ENCODE measurements around the gene CARD10. TPM values are rescaled to one million over a fixed set of nuclear protein-coding genes. Genes with fewer than 3 reads are reported as not detected.

CARD10 gene
- polyA plus RNA-seq, 1 donor (not counting 4 experiments of a cell fraction or from before 2014, with no cell fraction given): 32.2 TPM

GRCh38 chr22:37553725-37554124 lies 34.5 kb upstream of the CARD10 start:
- FAIRE-seq: no peak

GRCh38 chr22:37552524-37553163 lies 33.4 kb upstream of the CARD10 start:
- Histone ChIP-seq H3K9me3 (ENCODE audit: control insufficient read depth, low read depth, low read length) (no peaks in the 10 kb centered on the region), H3K4me3 (ENCODE audit: control insufficient read depth in 2 of 3, extremely low read depth in 1 of 3, insufficient read depth in 2 of 3, low read depth in 1 of 3, low read length in 3 of 3) (no peak overlapping the region), H3K79me2 (ENCODE audit: control insufficient read depth, insufficient read depth, low read length) (no peaks in the 10 kb centered on the region), H3K4me2 (ENCODE audit: control insufficient read depth, extremely low read depth, insufficient read depth, low read depth, low read length) (peak overlapping the region; percentile 55), H3K9ac (ENCODE audit: control insufficient read depth, extremely low read depth, insufficient read depth, low read length) (peak overlapping the region; percentile 2), H3K27me3 (ENCODE audit: control insufficient read depth, extremely low read depth, insufficient read depth, low read length) (no peaks in the 10 kb centered on the region), H4K20me1 (ENCODE audit: control insufficient read depth, extremely low read depth, insufficient read depth, low read length) (no peaks in the 10 kb centered on the region), H2AFZ (ENCODE audit: control insufficient read depth, low read length) (no peak overlapping the region), H3K4me1 (ENCODE audit: control insufficient read depth, extremely low read depth, insufficient read depth, low read length) (peaks cover 24% of the 10 kb centered on the region), H3K9me1 (ENCODE audit: control insufficient read depth, extremely low read depth, insufficient read depth, low read length) (no peaks in the 10 kb centered on the region), H3K36me3 (ENCODE audit: control insufficient read depth in 2 of 2, extremely low read depth in 1 of 2, insufficient read depth in 2 of 2, low read length in 2 of 2) (no peaks in the 10 kb centered on the region), H3K27ac (ENCODE audit: control insufficient read depth, insufficient read depth, low read length) (no peak overlapping the region)
- no peak for TF ChIP-seq CTCF (optimal IDR thresholded peaks at IDR 0.05 in 1 of 3, IDR thresholded peaks at IDR 0.05 in 1 of 3, conservative IDR thresholded peaks at IDR 0.05 in 1 of 3; ENCODE audit: extremely low read depth in 1 of 3, insufficient read depth in 2 of 3, low read length in 3 of 3)
- dilution Hi-C loops (cut with MboI; ENCODE audit: extremely low pct_ligation_motif_present, low sequenced_read_pairs): no loop called here
- peak; percentile 79 for FAIRE-seq
- no peak for DNase-seq (ENCODE audit: low read depth, low spot score)

More at GRCh38 chr22:37553725-37554124, 34.5 kb upstream of the CARD10 start:
- no peaks in the 10 kb centered on the region for H3K79me2 ChIP-seq (ENCODE audit: control insufficient read depth, insufficient read depth, low read length)
- TF ChIP-seq CTCF (optimal IDR thresholded peaks at IDR 0.05 in 1 of 3, IDR thresholded peaks at IDR 0.05 in 1 of 3, conservative IDR thresholded peaks at IDR 0.05 in 1 of 3; ENCODE audit: extremely low read depth in 1 of 3, insufficient read depth in 2 of 3, low read length in 3 of 3) (no peak), EZH2 (IDR thresholded peaks at IDR 0.05; ENCODE audit: low read length) (no peak)
- dilution Hi-C loops (cut with MboI; ENCODE audit: extremely low pct_ligation_motif_present, low sequenced_read_pairs): no loop called here
- no peaks in the 10 kb centered on the region for H3K36me3 ChIP-seq (ENCODE audit: control insufficient read depth in 2 of 2, extremely low read depth in 1 of 2, insufficient read depth in 2 of 2, low read length in 2 of 2)
- no peak overlapping the region for H3K9ac ChIP-seq (ENCODE audit: control insufficient read depth, extremely low read depth, insufficient read depth, low read length)
- H4K20me1 ChIP-seq (ENCODE audit: control insufficient read depth, extremely low read depth, insufficient read depth, low read length): no peaks in the 10 kb centered on the region
- H3K27me3 ChIP-seq (ENCODE audit: control insufficient read depth, extremely low read depth, insufficient read depth, low read length): no peaks in the 10 kb centered on the region
- no peaks in the 10 kb centered on the region for H3K9me3 ChIP-seq (ENCODE audit: control insufficient read depth, low read depth, low read length)
- no peak for DNase-seq (ENCODE audit: low read depth, low spot score)
- H2AFZ ChIP-seq (ENCODE audit: control insufficient read depth, low read length): no peak overlapping the region
- no peak overlapping the region for H3K27ac ChIP-seq (ENCODE audit: control insufficient read depth, insufficient read depth, low read length)
- H3K9me1 ChIP-seq (ENCODE audit: control insufficient read depth, extremely low read depth, insufficient read depth, low read length): no peaks in the 10 kb centered on the region
- H3K4me2 ChIP-seq (ENCODE audit: control insufficient read depth, extremely low read depth, insufficient read depth, low read depth, low read length): no peak overlapping the region
- H3K4me3 ChIP-seq (ENCODE audit: control insufficient read depth in 2 of 3, extremely low read depth in 1 of 3, insufficient read depth in 2 of 3, low read depth in 1 of 3, low read length in 3 of 3): no peak overlapping the region
- peaks cover 24% of the 10 kb centered on the region for H3K4me1 ChIP-seq (ENCODE audit: control insufficient read depth, extremely low read depth, insufficient read depth, low read length)

Data from keratinocyte (primary cell).